AG04450 (cell line): ENCODE data around the gene RALGDS. TPM values are rescaled to one million over a fixed set of nuclear protein-coding genes. Genes with fewer than 3 reads are reported as not detected.

Experiments used
- CTCF ChIA-PET: fragments of 300-600, 350-600 bp; formaldehyde crosslinking; extraction: SDS; loops from one replicate; lab custom pipeline; 2022; ENCODE audit warnings: antibody characterized with exemption, inconsistent platforms; lab: Charles Lee
- POLR2A ChIA-PET: fragments of 350-600 bp; formaldehyde crosslinking; extraction: SDS; loops from one replicate; lab custom pipeline; 2021; ENCODE audit warnings: antibody characterized with exemption, inconsistent platforms; lab: Yijun Ruan, JAX
- DNase-seq: peaks from one replicate; pipeline ENCODE4 v3.0.0-alpha.2; 2011; ENCODE audit warnings: low read depth, low spot score
- H3K27ac ChIP-seq: one replicate; pipeline ENCODE4 v1.5.1; 2012; ENCODE audit warnings: low read depth, low read length, control low read depth
- H3K27me3 ChIP-seq: one replicate; pipeline ENCODE4 v1.6.0; 2012; ENCODE audit warnings: low read length; ENCODE audit not compliant: control insufficient read depth, insufficient read depth
- H3K4me3 ChIP-seq: 2 replicates; pipeline ENCODE4 v1.5.1; 2011; ENCODE audit warnings: mild to moderate bottlenecking, low read depth, low read length, control low read depth
- H3K9me3 ChIP-seq: 2 replicates; pipeline ENCODE4 v1.5.1; 2012; ENCODE audit warnings: low read length; ENCODE audit not compliant: control insufficient read depth, insufficient read depth
- CTCF ChIP-seq: IDR thresholded peaks from 2 replicates; pipeline ENCODE4 v1.5.1; 2011; ENCODE audit warnings: low read depth, low read length, control low read depth, inconsistent platforms
- polyA plus RNA-seq: library from polyadenylated mRNA; depleted of rRNA; stranded (reverse); fragments of >200 nt; gene quantifications from 2 replicates; pipeline ENCODE4 v1.2.3, GENCODE V29; 2011

The RALGDS gene
- polyA plus RNA-seq, 1 experiment, result 19.1 TPM

GRCh38 chr9:133051966-133052539 lies 69.0 kb downstream of the RALGDS start:
- Histone ChIP-seq H3K9me3 (no peaks in the 10 kb centered on the region; the same call in 1 of the 2 replicates), H3K27me3 (no peaks in the 10 kb centered on the region), H3K27ac (no peak overlapping the region), H3K4me3 (no peak overlapping the region)
- no peak for DNase-seq
- CTCF ChIA-PET, result interaction anchor here (4.7 kb wide), 1 partner anchor 92 kb away, joined by 23 read pairs; no protein-coding TSS in a partner anchor
- no peak for TF ChIP-seq CTCF
- POLR2A ChIA-PET, result no interaction called here

- POLR2A ChIA-PET, result no interaction called here
- CTCF ChIA-PET, result interaction anchor here (4.7 kb wide), 1 partner anchor 93 kb away, joined by 23 read pairs; no protein-coding TSS in a partner anchor
- DNase-seq, result no peak
- Histone ChIP-seq H3K27me3 (no peaks in the 10 kb centered on the region), H3K27ac (no peak overlapping the region), H3K9me3 (no peaks in the 10 kb centered on the region), H3K4me3 (no peak overlapping the region)
- no peak for TF ChIP-seq CTCF
These were observed 69.6 kb downstream of the RALGDS start for GRCh38 chr9:133051281-133051900.

- Histone ChIP-seq H3K4me3 (no peak overlapping the region), H3K9me3 (no peaks in the 10 kb centered on the region), H3K27ac (no peak overlapping the region), H3K27me3 (no peaks in the 10 kb centered on the region)
- CTCF ChIA-PET, result interaction anchor here (4.7 kb wide), 1 partner anchor 93 kb away, joined by 23 read pairs; no protein-coding TSS in a partner anchor
- no peak for DNase-seq
- POLR2A ChIA-PET, result interaction anchor here (0.5 kb wide), 1 partner anchor 298 kb away, joined by 3 read pairs; no protein-coding TSS in a partner anchor
- no peak for TF ChIP-seq CTCF
These were observed 70.3 kb downstream of the RALGDS start for GRCh38 chr9:133050781-133051180.

GRCh38 chr9:133050142-133050541 lies 70.9 kb downstream of the RALGDS start:
- TF ChIP-seq CTCF, result no peak
- H3K9me3 ChIP-seq, result no peaks in the 10 kb centered on the region
- H3K27me3 ChIP-seq, result no peaks in the 10 kb centered on the region
- no peak overlapping the region for H3K4me3 ChIP-seq
- no peak for DNase-seq
- ChIA-PET CTCF (interaction anchor here (4.7 kb wide), 1 partner anchor 94 kb away, joined by 23 read pairs; no protein-coding TSS in a partner anchor), POLR2A (no interaction called here)
- no peak overlapping the region for H3K27ac ChIP-seq

GRCh38 chr9:133049043-133049442 lies 72.0 kb downstream of the RALGDS start:
- DNase-seq, result no peak
- POLR2A ChIA-PET, result interaction anchor here (0.6 kb wide), 1 partner anchor 14 kb away, joined by 4 read pairs; no protein-coding TSS in a partner anchor

More at GRCh38 chr9:133049043-133049442, 72.0 kb downstream of the RALGDS start:
- no peaks in the 10 kb centered on the region for H3K27me3 ChIP-seq
- H3K9me3 ChIP-seq, result no peaks in the 10 kb centered on the region
- H3K27ac ChIP-seq, result no peak overlapping the region
- CTCF ChIA-PET, result interaction anchor here (0.7 to 4.7 kb wide), 5 partner anchors 13 to 130 kb away, joined by 3 to 23 read pairs (median 4); no protein-coding TSS in a partner anchor
- TF ChIP-seq CTCF, result no peak
- no peak overlapping the region for H3K4me3 ChIP-seq
